GF-D8 (cell line): Measurements from ENCODE around the gene PNLIPRP1.

Experiments used
- DNase-seq: peaks from one replicate; lab custom pipeline; 2025; lab: John Stamatoyannopoulos, UW

PNLIPRP1 gene

GRCh38 chr10:116590590-116591444, at the start of gene PNLIPRP1:
PNLIPRP1 (plus strand) TSS chr10:116590959; CDS start chr10:116591130, 171 bp downstream.
- DNase-seq: no peak

GRCh38 chr10:116542007-116542677, 48.6 kb upstream of the PNLIPRP1 start:
- DNase-seq: no peak

GRCh38 chr10:116545122-116545521, 45.6 kb upstream of the PNLIPRP1 start:
- DNase-seq: no peak

- DNase-seq: no peak
Measured at GRCh38 chr10:116545756-116546155, 45.0 kb upstream of the PNLIPRP1 start, which contains the start of gene PNLIP. PNLIP (plus strand) TSS chr10:116545931; CDS start chr10:116546093, 162 bp downstream.

- no peak for DNase-seq
Measured at GRCh38 chr10:116548301-116548700, 42.5 kb upstream of the PNLIPRP1 start.

GRCh38 chr10:116553378-116553980, 37.3 kb upstream of the PNLIPRP1 start:
- DNase-seq: no peak

GRCh38 chr10:116554628-116555027, 36.1 kb upstream of the PNLIPRP1 start:
- no peak for DNase-seq

- no peak for DNase-seq
Measured at GRCh38 chr10:116555880-116556279, 34.9 kb upstream of the PNLIPRP1 start.

GRCh38 chr10:116557305-116557880, 33.4 kb upstream of the PNLIPRP1 start:
- DNase-seq: no peak

- no peak for DNase-seq
Measured at GRCh38 chr10:116565534-116565933, 25.2 kb upstream of the PNLIPRP1 start.

GRCh38 chr10:116566932-116567331, 23.8 kb upstream of the PNLIPRP1 start:
- DNase-seq: no peak

GRCh38 chr10:116567335-116567734, 23.4 kb upstream of the PNLIPRP1 start:
- no peak for DNase-seq

GRCh38 chr10:116574797-116575196, 16.0 kb upstream of the PNLIPRP1 start:
- DNase-seq: no peak

GRCh38 chr10:116587878-116588591, 2.7 kb upstream of the PNLIPRP1 start:
- no peak for DNase-seq

GRCh38 chr10:116588995-116589394, 1.8 kb upstream of the PNLIPRP1 start:
- no peak for DNase-seq

GRCh38 chr10:116589926-116590325, 833 bp upstream of the PNLIPRP1 start:
- no peak for DNase-seq

- no peak for DNase-seq
Measured at GRCh38 chr10:116593139-116593740, 2.5 kb downstream of the PNLIPRP1 start.

GRCh38 chr10:116594525-116595035, 3.8 kb downstream of the PNLIPRP1 start:
- no peak for DNase-seq

GRCh38 chr10:116596062-116596461, 5.3 kb downstream of the PNLIPRP1 start:
- no peak for DNase-seq

- no peak for DNase-seq
Measured at GRCh38 chr10:116597543-116597942, 6.8 kb downstream of the PNLIPRP1 start.

- no peak for DNase-seq
Measured at GRCh38 chr10:116598329-116598728, 7.6 kb downstream of the PNLIPRP1 start.
